Muscle layer of duodenum (tissue), 2 donors: Measurements from ENCODE around the gene BCL2.
A peak's percentile ranks its signal among the peaks of the same experiment; 100 is the strongest.

Experiments
- H3K27ac ChIP-seq: one replicate; pipeline ENCODE4 v1.7.0; 2013; ENCODE audit warnings: mild to moderate bottlenecking, low read length
- H3K27me3 ChIP-seq: one replicate; pipeline ENCODE4 v1.7.0; 2013; ENCODE audit warnings: low read depth, mild to moderate bottlenecking, control low read depth, low read length
- H3K36me3 ChIP-seq, 2 donors: one replicate each; pipeline ENCODE4 v1.7.0; 2013; ENCODE audit warnings: low read length in 2 of 2, control low read depth in 1 of 2, mild to moderate bottlenecking in 1 of 2; ENCODE audit not compliant: insufficient read depth in 2 of 2, control insufficient read depth in 1 of 2
- H3K4me1 ChIP-seq, 2 donors: one replicate each; pipeline ENCODE4 v1.7.0; 2013; ENCODE audit warnings: low read length in 2 of 2, mild to moderate bottlenecking in 2 of 2, control low read depth in 1 of 2, moderate library complexity in 1 of 2; ENCODE audit not compliant: insufficient read depth in 2 of 2, control insufficient read depth in 1 of 2
- H3K4me3 ChIP-seq, 2 donors: one replicate each; pipeline ENCODE4 v1.7.0; 2013; ENCODE audit warnings: low read length in 2 of 2, low read depth in 1 of 2, mild to moderate bottlenecking in 1 of 2
- H3K9me3 ChIP-seq, 2 donors: one replicate each; pipeline ENCODE4 v1.7.0; 2013; ENCODE audit warnings: low read length in 2 of 2, control low read depth in 1 of 2, mild to moderate bottlenecking in 1 of 2; ENCODE audit not compliant: control insufficient read depth in 1 of 2
- donor health status: healthy.

BCL2 gene

DNA sequence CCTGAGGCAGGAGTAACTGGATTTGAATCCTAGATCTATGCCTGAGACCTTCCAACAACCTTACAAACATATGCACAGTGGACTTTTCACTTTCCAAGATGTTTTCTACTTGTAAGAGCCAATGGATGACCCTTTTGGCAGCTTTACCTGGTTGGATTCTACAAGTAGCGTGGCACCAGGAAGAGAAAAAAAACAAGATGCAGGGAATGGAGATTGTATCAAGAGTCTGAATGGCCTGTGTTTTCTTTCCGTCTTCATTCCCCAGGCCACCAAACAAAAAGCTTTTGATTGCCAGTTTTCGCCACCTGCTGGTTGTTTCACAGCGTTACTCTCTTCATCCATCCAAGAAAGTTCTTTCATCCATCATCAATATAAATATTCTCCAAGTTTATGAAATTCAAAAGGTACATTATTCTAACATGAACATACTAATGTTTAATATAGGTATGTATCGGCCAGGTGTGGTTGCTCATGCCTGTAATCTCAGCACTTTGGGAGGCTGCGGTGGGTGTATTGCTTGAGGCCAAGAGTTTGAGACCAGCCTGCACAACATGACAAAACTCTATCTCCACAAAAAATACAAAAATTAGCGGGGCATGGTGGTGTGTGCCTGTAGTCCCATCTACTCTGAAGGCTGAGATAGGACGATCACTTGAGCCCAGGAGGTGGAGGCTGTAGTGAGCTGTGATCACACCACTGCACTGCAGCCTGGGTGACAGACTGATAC, 3.5 kb upstream of the BCL2 start:
- Histone ChIP-seq H3K4me3 (no peak overlapping the region), H3K9me3 (no peaks in the 10 kb centered on the region), H3K36me3 (no peaks in the 10 kb centered on the region), H3K27me3 (no peaks in the 10 kb centered on the region), H3K4me1 (peaks cover 7 to 19% of the 10 kb centered on the region in 2 donors), H3K27ac (no peak overlapping the region)

DNA sequence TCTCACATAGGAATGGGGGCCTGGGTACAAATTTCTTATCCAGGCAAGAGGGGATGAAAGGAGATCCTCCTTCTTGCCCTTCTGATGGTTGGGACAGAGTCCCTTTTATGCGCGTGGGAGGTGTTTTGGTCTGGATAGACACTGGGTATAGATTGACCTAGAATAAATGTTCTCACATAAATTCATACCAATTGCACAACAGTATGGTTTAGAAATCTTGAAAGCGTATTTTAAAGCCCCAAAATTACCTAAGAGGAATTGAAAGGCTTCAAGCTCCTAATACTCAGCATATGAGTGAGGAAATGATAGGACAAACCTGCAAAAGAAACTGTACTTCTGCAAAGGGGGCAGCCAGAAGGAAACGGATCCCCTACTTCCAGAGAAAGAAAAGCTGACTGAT, 2.6 kb upstream of the BCL2 start:
- Histone ChIP-seq H3K4me1 (peaks cover 7 to 24% of the 10 kb centered on the region in 2 donors), H3K27me3 (no peaks in the 10 kb centered on the region), H3K4me3 (no peak overlapping the region), H3K27ac (no peak overlapping the region), H3K36me3 (no peaks in the 10 kb centered on the region), H3K9me3 (no peaks in the 10 kb centered on the region)

- peaks cover 7 to 28% of the 10 kb centered on the region in 2 donors for H3K4me1 ChIP-seq
Observed at GRCh38 chr18:63321291-63321690, 1.7 kb upstream of the BCL2 start.

DNA sequence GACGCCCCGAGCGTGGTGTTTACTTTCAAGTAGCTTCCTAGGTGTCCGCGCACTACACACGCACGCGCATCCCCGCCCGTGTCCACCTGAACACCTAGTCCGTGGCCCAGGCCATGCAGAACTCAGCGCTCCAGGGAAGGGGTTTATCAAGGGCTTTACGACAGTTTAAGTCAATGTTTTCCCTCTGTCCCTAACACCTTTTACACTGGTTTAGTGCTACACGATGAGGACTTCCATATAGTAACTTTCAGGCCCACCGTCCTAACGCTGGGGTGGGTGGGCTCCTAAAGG, 1.4 kb upstream of the BCL2 start:
- no peaks in the 10 kb centered on the region for H3K36me3 ChIP-seq
- peak overlapping the region; percentile 40 to 83 for H3K4me3 ChIP-seq
- H3K27me3 ChIP-seq, result no peaks in the 10 kb centered on the region
- peaks cover 7 to 30% of the 10 kb centered on the region in 2 donors for H3K4me1 ChIP-seq
- peak overlapping the region; percentile 33 for H3K27ac ChIP-seq
- no peaks in the 10 kb centered on the region for H3K9me3 ChIP-seq

More at GRCh38 chr18:63321291-63321690, 1.7 kb upstream of the BCL2 start:
- H3K27me3 ChIP-seq, result no peaks in the 10 kb centered on the region
- no peak overlapping the region for H3K27ac ChIP-seq
- H3K4me3 ChIP-seq, result no peak overlapping the region
- no peaks in the 10 kb centered on the region for H3K36me3 ChIP-seq
- H3K9me3 ChIP-seq, result no peaks in the 10 kb centered on the region

GRCh38 chr18:63320123-63320974, 780 bp upstream of the BCL2 start:
- Histone ChIP-seq H3K27me3 (no peaks in the 10 kb centered on the region), H3K27ac (peak overlapping the region; percentile 33), H3K36me3 (no peaks in the 10 kb centered on the region), H3K4me1 (peaks cover 7 to 36% of the 10 kb centered on the region in 2 donors), H3K4me3 (peak overlapping the region; percentile 40 to 83), H3K9me3 (no peaks in the 10 kb centered on the region)

DNA sequence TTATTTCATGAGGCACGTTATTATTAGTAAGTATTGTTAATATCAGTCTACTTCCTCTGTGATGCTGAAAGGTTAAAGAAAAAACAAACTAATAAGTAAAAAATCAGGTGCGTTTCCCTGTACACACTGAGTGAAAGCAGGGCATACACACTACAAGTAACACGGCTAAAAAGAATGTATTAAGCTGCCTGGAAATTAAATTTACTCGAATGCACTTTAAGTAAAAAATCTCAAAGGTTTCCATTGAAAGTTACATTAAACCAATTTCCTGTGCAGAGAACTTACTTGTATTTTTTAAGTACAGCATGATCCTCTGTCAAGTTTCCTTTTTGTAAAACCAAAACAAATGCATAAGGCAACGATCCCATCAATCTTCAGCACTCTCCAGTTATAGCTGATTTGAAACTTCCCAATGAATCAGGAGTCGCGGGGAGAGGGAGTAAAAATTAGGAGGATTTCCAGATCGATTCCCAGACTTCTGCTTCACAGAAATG, 633 bp downstream of the BCL2 start:
- no peaks in the 10 kb centered on the region for H3K36me3 ChIP-seq
- peaks cover 7 to 42% of the 10 kb centered on the region in 2 donors for H3K4me1 ChIP-seq
- peak overlapping the region; percentile 29 for H3K27ac ChIP-seq
- H3K9me3 ChIP-seq, result no peaks in the 10 kb centered on the region
- peak overlapping the region; percentile 73 to 83 for H3K4me3 ChIP-seq
- no peaks in the 10 kb centered on the region for H3K27me3 ChIP-seq

DNA sequence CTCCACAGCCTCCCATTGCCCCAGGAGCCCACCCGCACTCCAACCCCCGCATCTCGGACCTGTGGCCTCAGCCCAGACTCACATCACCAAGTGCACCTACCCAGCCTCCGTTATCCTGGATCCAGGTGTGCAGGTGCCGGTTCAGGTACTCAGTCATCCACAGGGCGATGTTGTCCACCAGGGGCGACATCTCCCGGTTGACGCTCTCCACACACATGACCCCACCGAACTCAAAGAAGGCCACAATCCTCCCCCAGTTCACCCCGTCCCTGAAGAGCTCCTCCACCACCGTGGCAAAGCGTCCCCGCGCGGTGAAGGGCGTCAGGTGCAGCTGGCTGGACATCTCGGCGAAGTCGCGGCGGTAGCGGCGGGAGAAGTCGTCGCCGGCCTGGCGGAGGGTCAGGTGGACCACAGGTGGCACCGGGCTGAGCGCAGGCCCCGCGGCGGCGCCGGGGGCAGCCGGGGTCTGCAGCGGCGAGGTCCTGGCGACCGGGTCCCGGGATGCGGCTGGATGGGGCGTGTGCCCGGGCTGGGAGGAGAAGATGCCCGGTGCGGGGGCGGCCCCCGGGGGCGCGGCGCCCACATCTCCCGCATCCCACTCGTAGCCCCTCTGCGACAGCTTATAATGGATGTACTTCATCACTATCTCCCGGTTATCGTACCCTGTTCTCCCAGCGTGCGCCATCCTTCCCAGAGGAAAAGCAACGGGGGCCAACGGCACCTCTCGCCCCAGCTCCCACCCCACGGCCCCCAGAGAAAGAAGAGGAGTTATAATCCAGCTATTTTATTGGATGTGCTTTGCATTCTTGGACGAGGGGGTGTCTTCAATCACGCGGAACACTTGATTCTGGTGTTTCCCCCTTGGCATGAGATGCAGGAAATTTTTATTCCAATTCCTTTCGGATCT, 1.3 kb downstream of the BCL2 start:
- Histone ChIP-seq H3K36me3 (no peaks in the 10 kb centered on the region), H3K9me3 (no peaks in the 10 kb centered on the region), H3K27ac (no peak overlapping the region), H3K27me3 (no peaks in the 10 kb centered on the region), H3K4me3 (peak overlapping the region; percentile 73 to 83), H3K4me1 (peaks cover 7 to 42% of the 10 kb centered on the region in 2 donors)

DNA sequence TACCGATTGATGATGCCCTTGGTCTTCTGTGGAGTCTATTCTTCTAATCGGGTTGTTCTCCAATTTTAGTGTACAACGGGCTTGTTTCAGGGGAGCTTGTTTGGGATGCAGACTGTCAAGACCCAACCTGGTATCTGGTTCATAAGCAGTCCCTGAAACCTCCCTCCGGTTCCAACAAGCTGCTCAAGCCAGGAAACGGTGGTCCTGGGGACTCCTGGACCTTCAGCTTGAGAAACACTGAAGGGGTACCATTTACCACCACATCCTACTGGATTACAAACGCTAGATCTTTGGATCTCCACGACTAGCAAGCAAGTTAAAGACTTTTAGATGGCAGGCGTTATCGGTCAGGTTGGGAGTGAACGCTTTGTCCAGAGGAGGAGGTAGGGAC, 2.0 kb downstream of the BCL2 start:
- Histone ChIP-seq H3K9me3 (no peaks in the 10 kb centered on the region), H3K36me3 (no peaks in the 10 kb centered on the region), H3K4me1 (peaks cover 2 to 39% of the 10 kb centered on the region in 2 donors), H3K27me3 (no peaks in the 10 kb centered on the region), H3K4me3 (peak overlapping the region; percentile 73 to 83), H3K27ac (no peak overlapping the region)

- H3K4me1 ChIP-seq, result peaks cover 0 to 34% of the 10 kb centered on the region in 2 donors
- H3K9me3 ChIP-seq, result no peaks in the 10 kb centered on the region
- H3K36me3 ChIP-seq, result no peaks in the 10 kb centered on the region
- H3K27ac ChIP-seq, result no peak overlapping the region
- H3K4me3 ChIP-seq, result peak overlapping the region; percentile 73 to 83
- no peaks in the 10 kb centered on the region for H3K27me3 ChIP-seq
Observed at GRCh38 chr18:63316612-63317555, 2.7 kb downstream of the BCL2 start.

- Histone ChIP-seq H3K4me1 (peaks cover 0 to 39% of the 10 kb centered on the region in 2 donors), H3K27me3 (no peaks in the 10 kb centered on the region), H3K9me3 (no peaks in the 10 kb centered on the region), H3K27ac (peak overlapping the region; percentile 42), H3K4me3 (no peak overlapping the region), H3K36me3 (no peaks in the 10 kb centered on the region)
Observed at GRCh38 chr18:63315876-63316275, 3.7 kb downstream of the BCL2 start.
